ENCODE results near the gene STAM2.

The STAM2 gene

DNA sequence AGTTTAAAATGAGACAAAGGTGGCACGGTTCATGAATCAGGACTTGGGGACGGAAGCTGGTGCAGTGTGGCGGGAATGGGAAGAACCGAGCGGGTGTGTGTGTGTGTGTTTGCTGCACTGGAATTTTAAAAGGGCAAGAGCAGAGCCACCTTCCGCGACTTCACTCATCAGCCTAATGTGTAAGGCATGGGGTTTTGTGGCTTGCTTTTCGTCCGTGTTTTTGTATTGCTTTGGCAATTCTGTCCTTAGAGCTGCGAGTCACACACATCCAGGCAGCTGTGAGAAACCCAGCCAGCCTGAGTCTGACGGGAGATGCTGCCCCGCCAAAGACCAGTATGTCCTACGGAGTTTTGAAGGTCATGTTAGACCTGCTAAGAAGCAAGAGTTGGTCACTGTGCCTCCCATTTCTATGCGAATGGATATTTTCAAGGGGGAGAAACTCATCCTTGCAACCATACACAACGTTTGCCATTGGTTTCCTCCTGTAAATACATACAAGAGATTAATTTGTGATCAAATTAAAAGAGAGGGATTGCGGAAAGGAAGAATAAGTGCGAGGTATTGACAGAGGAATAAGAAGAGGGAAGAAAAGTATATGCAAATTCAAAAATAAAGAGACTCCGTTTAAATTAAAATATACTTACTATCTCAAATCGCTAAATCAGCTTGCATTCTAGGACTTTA lies 76.1 kb downstream of the STAM2 start:
- Histone ChIP-seq H3K4me3 (peak overlapping the region; percentile 80), H3K27ac (no peak overlapping the region)
- no peak for DNase-seq (ENCODE audit: low spot score)
- TF ChIP-seq, protein P1, sequence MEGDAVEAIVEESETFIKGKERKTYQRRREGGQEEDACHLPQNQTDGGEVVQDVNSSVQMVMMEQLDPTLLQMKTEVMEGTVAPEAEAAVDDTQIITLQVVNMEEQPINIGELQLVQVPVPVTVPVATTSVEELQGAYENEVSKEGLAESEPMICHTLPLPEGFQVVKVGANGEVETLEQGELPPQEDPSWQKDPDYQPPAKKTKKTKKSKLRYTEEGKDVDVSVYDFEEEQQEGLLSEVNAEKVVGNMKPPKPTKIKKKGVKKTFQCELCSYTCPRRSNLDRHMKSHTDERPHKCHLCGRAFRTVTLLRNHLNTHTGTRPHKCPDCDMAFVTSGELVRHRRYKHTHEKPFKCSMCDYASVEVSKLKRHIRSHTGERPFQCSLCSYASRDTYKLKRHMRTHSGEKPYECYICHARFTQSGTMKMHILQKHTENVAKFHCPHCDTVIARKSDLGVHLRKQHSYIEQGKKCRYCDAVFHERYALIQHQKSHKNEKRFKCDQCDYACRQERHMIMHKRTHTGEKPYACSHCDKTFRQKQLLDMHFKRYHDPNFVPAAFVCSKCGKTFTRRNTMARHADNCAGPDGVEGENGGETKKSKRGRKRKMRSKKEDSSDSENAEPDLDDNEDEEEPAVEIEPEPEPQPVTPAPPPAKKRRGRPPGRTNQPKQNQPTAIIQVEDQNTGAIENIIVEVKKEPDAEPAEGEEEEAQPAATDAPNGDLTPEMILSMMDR (IDR thresholded peaks at IDR 0.05) = no peak

DNA sequence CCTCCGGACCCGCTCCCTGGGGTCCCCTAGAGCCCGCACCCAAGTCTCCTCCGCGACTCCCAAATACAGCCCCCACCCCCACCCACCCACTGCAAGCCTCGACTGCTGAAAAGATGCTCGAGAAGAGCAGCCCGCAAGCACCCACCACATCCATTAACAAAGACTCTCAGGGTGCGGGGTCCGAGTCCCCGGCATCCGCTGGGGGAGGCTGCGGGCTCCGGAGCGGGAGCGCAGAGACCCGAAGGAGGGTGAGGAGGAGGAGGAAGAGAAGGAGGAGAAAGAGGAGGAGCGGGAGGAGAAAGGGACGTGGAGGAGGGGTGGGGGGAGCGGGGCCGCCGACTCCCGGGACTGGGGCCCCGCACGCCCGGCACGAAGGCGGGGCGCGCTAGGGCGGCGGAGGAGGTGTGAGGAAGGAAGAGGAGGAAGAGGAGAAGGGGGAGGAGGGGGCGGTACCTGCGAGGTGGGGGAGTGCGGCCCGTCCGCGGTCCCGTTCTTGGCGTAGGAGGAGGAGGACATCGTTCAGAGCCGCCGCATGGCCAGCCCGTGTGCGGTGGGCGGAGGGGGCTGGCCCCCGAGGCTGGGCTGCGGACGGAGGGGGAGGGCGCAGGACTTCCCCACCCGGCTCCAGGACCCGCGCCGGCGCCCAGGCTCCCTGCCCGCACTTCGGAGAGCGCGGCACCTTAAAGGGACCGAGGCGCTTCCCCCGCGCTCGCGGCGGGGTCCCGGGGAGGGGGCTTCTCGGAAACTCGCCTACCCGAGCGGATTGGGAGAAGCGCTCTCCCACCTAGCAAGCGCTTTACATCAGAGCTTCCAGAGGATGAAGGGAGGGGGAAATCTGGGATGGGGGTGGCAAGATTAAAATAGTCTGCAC lies 76.8 kb downstream of the STAM2 start, which contains the start of gene CACNB4:
TSS of gene CACNB4 (minus strand) at position 549 of the 871 bp plus-strand sequence.
- Histone ChIP-seq H3K4me3 (peak within 1 kb of the TSS; percentile 80), H3K27ac (peak within 1 kb of the TSS in 1 of 2 donors; percentile 58)
- TF ChIP-seq, protein P1 (IDR thresholded peaks at IDR 0.05) = no peak
- DNase-seq (ENCODE audit: low spot score) = no peak

- no peak for DNase-seq (ENCODE audit: low spot score)
- H3K27ac ChIP-seq = peak overlapping the region in 1 of 2 donors; percentile 58
These were observed 77.6 kb downstream of the STAM2 start for GRCh38 chr2:152097801-152098495.

DNA sequence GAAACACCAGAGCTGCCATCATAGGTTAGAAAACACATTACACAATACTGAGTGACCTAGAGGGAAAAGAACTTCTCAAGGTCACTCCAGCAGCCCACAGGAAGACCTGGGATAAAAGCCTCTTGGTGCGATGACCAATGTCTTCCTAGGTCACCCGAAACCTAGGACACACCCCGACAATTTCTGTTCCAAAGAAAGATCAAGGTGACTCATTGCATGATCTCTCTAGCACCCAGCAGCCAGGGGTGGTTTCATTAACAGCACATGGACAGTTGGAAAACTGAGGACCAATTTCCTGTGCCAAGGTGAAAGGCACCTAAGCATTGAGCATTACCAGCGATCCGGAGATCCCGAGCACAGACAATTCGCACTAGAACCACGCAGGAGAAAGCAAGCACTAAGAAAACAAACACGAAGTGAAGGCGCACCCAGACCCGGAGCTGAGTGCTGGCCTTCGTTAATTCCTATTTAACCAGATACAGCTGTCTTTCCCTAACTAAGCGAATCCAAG lies 78.2 kb downstream of the STAM2 start:
- no peak for DNase-seq (ENCODE audit: low spot score)
- Histone ChIP-seq H3K4me3 (peak overlapping the region; percentile 80), H3K27ac (peak overlapping the region in 1 of 2 donors; percentile 58)
- TF ChIP-seq, protein P1 (IDR thresholded peaks at IDR 0.05) = no peak

More at GRCh38 chr2:152097801-152098495, 77.6 kb downstream of the STAM2 start:
- TF ChIP-seq, protein P1 (IDR thresholded peaks at IDR 0.05) = no peak
- H3K4me3 ChIP-seq = peak overlapping the region; percentile 80

GRCh38 chr2:152095146-152095545 lies 80.4 kb downstream of the STAM2 start:
- no peak for DNase-seq (ENCODE audit: low spot score)
- TF ChIP-seq, protein P1 (IDR thresholded peaks at IDR 0.05) = no peak
- H3K4me3 ChIP-seq = no peak overlapping the region
- no peak overlapping the region for H3K27ac ChIP-seq

DNA sequence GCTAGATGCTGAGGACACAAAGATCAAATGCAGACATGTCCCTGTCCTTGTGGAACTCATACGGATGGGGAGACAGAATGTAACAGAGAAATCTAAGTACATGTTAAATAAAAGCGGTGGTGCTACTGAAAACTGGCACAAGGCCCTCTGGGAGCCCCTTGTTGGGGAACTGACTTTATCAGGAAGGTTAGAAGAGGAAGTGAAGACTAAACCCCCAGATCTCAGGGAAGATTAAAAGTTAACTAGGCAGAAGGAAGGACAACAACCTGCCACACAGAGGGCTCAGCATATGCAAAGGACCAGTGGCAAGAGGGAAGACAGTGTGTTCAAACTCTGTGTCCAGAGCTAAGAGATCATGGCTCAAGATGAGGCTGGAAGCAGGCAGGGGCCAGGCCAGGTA lies 81.5 kb downstream of the STAM2 start:
- no peak overlapping the region for H3K27ac ChIP-seq
- no peak for DNase-seq (ENCODE audit: low spot score)

More for the DNA sequence above, 81.5 kb downstream of the STAM2 start:
- H3K4me3 ChIP-seq = no peak overlapping the region
- TF ChIP-seq, protein P1 (IDR thresholded peaks at IDR 0.05) = no peak
